ENCODE data around the gene SLC17A8.

Gene SLC17A8

GRCh38 chr12:100337727-100338126 is 19.1 kb upstream of the SLC17A8 start:
- TF ChIP-seq ZFP69B (tag by site-specific recombination; IDR thresholded peaks at IDR 0.05), result no peak
- no peak for TF ChIP-seq ZNF510 (tag by site-specific recombination; IDR thresholded peaks at IDR 0.05; ENCODE audit: insufficient replicate concordance)
- TF ChIP-seq ZNF24 (tag by site-specific recombination; IDR thresholded peaks at IDR 0.05), result no peak
- TF ChIP-seq ZNF571 (tag by site-specific recombination; IDR thresholded peaks at IDR 0.05), result no peak
- no peak for TF ChIP-seq ZNF677 (tag by site-specific recombination; IDR thresholded peaks at IDR 0.05)
- no peak for TF ChIP-seq ZNF660 (tag by site-specific recombination; IDR thresholded peaks at IDR 0.05)
- no peak for TF ChIP-seq ZBTB11 (tag by site-specific recombination; conservative IDR thresholded peaks at IDR 0.05; ENCODE audit: low read depth)
- TF ChIP-seq PRDM10 (tag by site-specific recombination; IDR thresholded peaks at IDR 0.05), result no peak
- TF ChIP-seq ZNF416 (tag by site-specific recombination; IDR thresholded peaks at IDR 0.05), result no peak
- TF ChIP-seq ZNF837 (tag by site-specific recombination; IDR thresholded peaks at IDR 0.05), result no peak
- no peak for TF ChIP-seq ZNF610 (tag by site-specific recombination; IDR thresholded peaks at IDR 0.05; ENCODE audit: borderline replicate concordance)
- TF ChIP-seq ZEB2 (tag by site-specific recombination; IDR thresholded peaks at IDR 0.05), result no peak
- TF ChIP-seq KLF7 (tag by site-specific recombination; IDR thresholded peaks at IDR 0.05; ENCODE audit: borderline replicate concordance), result no peak
- TF ChIP-seq ZBTB8A (tag by site-specific recombination; IDR thresholded peaks at IDR 0.05), result no peak
- TF ChIP-seq ZNF37A (tag by site-specific recombination; IDR thresholded peaks at IDR 0.05), result no peak
- no peak for TF ChIP-seq ZNF404 (tag by site-specific recombination; IDR thresholded peaks at IDR 0.05)
- no peak for TF ChIP-seq ZBTB7A (tag by site-specific recombination; IDR thresholded peaks at IDR 0.05; ENCODE audit: low read depth)
- TF ChIP-seq ZNF624 (tag by site-specific recombination; IDR thresholded peaks at IDR 0.05), result no peak
- ChIA-PET CTCF (interaction anchor here (0.7 to 1.1 kb wide), 2 partner anchors 9 to 103 kb away, joined by 4 to 5 read pairs; no protein-coding TSS in a partner anchor), POLR2A (no interaction called here)
- no peaks in the 10 kb centered on the region for H3K9me3 ChIP-seq (ENCODE audit: control insufficient read depth, insufficient read depth, low read depth, low read length)
- H3K36me3 ChIP-seq (ENCODE audit: control insufficient read depth in 2 of 2, insufficient read depth in 1 of 2, low read length in 2 of 2), result peaks cover 17 to 53% of the 10 kb centered on the region in 2 experiments
- H3K27ac ChIP-seq (ENCODE audit: extremely low read depth, low read depth, low read length), result no peak overlapping the region
- no peak overlapping the region for H3K4me3 ChIP-seq (ENCODE audit: low read depth, low read length)
- no peaks in the 10 kb centered on the region for H3K4me1 ChIP-seq (ENCODE audit: control insufficient read depth, insufficient read depth, low read length)

- ChIA-PET CTCF (no interaction called here), POLR2A (no interaction called here)
- H3K9me3 ChIP-seq (ENCODE audit: control insufficient read depth, insufficient read depth, low read depth, low read length), result no peaks in the 10 kb centered on the region
These were observed 17.8 kb upstream of the SLC17A8 start for GRCh38 chr12:100339071-100339470.

More at GRCh38 chr12:100339071-100339470, 17.8 kb upstream of the SLC17A8 start:
- Histone ChIP-seq H3K27ac (ENCODE audit: extremely low read depth, low read depth, low read length) (no peak overlapping the region), H3K4me1 (ENCODE audit: control insufficient read depth, insufficient read depth, low read length) (no peaks in the 10 kb centered on the region), H3K36me3 (ENCODE audit: control insufficient read depth in 2 of 2, insufficient read depth in 1 of 2, low read length in 2 of 2) (peaks cover 17 to 42% of the 10 kb centered on the region in 2 experiments; a peak in 2 of 3 replicates), H3K4me3 (ENCODE audit: low read depth, low read length) (no peak overlapping the region)
- TF ChIP-seq SP2 (tag by site-specific recombination; IDR thresholded peaks at IDR 0.05) (no peak), ZNF423 (tag by site-specific recombination; IDR thresholded peaks at IDR 0.05) (no peak)
